GM19023 (cell line): ENCODE measurements around the gene BLMH.
A peak's percentile ranks its signal among the peaks of the same experiment; 100 is the strongest.

Source experiments
- ATAC-seq: cut with Tn5 transposase; IDR thresholded peaks from one replicate; pipeline ENCODE4 v1.9.1; 2021; ENCODE audit warnings: mild to moderate bottlenecking, moderate library complexity; ENCODE audit not compliant: unreplicated experiment

Gene BLMH

GRCh38 chr17:30291543-30292285 is at the start of gene BLMH:
TSS of gene BLMH (minus strand) at chr17:30291944. CDS start at chr17:30291819, 125 bp downstream.
- peak; percentile 81 for ATAC-seq

- ATAC-seq: no peak
Measured at GRCh38 chr17:30340801-30341356, 49.1 kb upstream of the BLMH start.

GRCh38 chr17:30339086-30339485 is 47.3 kb upstream of the BLMH start:
- no peak for ATAC-seq

- ATAC-seq: no peak
Measured at GRCh38 chr17:30337393-30337999, 45.8 kb upstream of the BLMH start.

GRCh38 chr17:30336369-30337171 is 44.8 kb upstream of the BLMH start:
- ATAC-seq: no peak

- no peak for ATAC-seq
Measured at GRCh38 chr17:30334421-30334820, 42.7 kb upstream of the BLMH start.

- no peak for ATAC-seq
Measured at GRCh38 chr17:30333503-30334360, 42.0 kb upstream of the BLMH start, which contains the start of gene TMIGD1. TSS of gene TMIGD1 (minus strand) at chr17:30334057. CDS start at chr17:30332133, 1,924 bp downstream.

- ATAC-seq: peak; percentile 61
Measured at GRCh38 chr17:30332057-30332542, 40.4 kb upstream of the BLMH start.

- no peak for ATAC-seq
Measured at GRCh38 chr17:30326809-30327208, 35.1 kb upstream of the BLMH start.

- ATAC-seq: no peak
Measured at GRCh38 chr17:30324723-30325122, 33.0 kb upstream of the BLMH start.

- ATAC-seq: no peak
Measured at GRCh38 chr17:30323895-30324319, 32.2 kb upstream of the BLMH start.

- no peak for ATAC-seq
Measured at GRCh38 chr17:30323262-30323894, 31.6 kb upstream of the BLMH start.

- no peak for ATAC-seq
Measured at GRCh38 chr17:30321314-30321713, 29.6 kb upstream of the BLMH start.

GRCh38 chr17:30318155-30318554 is 26.4 kb upstream of the BLMH start:
- ATAC-seq: no peak

GRCh38 chr17:30316736-30317135 is 25.0 kb upstream of the BLMH start:
- no peak for ATAC-seq

GRCh38 chr17:30315106-30315505 is 23.4 kb upstream of the BLMH start:
- no peak for ATAC-seq

- no peak for ATAC-seq
Measured at GRCh38 chr17:30314474-30314873, 22.7 kb upstream of the BLMH start.

GRCh38 chr17:30312226-30312625 is 20.5 kb upstream of the BLMH start:
- ATAC-seq: no peak

GRCh38 chr17:30310562-30310961 is 18.8 kb upstream of the BLMH start:
- no peak for ATAC-seq

- no peak for ATAC-seq
Measured at GRCh38 chr17:30309591-30309990, 17.8 kb upstream of the BLMH start.
